OCI-LY3 (cell line): ENCODE data around the gene EYA2.

Experiments used
- CTCF ChIP-seq: fragments of 200-600, 300-600 bp; sonication (generic); IDR thresholded peaks from 2 replicates; pipeline ENCODE4 v1.5.1; 2014; ENCODE audit warnings: antibody characterized with exemption, low read length, low read depth
- EZH2phosphoT487 ChIP-seq: fragments of 200-600 bp; shearing (Covaris generic); IDR thresholded peaks from 2 replicates; pipeline ENCODE4 v1.6.1; 2018; ENCODE audit warnings: antibody characterized with exemption, mixed run types, low read depth

- TF ChIP-seq EZH2phosphoT487 (no peak), CTCF (no peak)
Measured at GRCh38 chr20:46985250-46985649, 90.6 kb downstream of the EYA2 start.
